Measurements from ENCODE around the gene PLXNA4. TPM values are rescaled to one million over a fixed set of nuclear protein-coding genes. Genes with fewer than 3 reads are reported as not detected.
A peak's percentile ranks its signal among the peaks of the same experiment; 100 is the strongest.

PLXNA4 gene
- total RNA-seq, 1 experiment from 2014 or later, result 0.10 TPM

DNA sequence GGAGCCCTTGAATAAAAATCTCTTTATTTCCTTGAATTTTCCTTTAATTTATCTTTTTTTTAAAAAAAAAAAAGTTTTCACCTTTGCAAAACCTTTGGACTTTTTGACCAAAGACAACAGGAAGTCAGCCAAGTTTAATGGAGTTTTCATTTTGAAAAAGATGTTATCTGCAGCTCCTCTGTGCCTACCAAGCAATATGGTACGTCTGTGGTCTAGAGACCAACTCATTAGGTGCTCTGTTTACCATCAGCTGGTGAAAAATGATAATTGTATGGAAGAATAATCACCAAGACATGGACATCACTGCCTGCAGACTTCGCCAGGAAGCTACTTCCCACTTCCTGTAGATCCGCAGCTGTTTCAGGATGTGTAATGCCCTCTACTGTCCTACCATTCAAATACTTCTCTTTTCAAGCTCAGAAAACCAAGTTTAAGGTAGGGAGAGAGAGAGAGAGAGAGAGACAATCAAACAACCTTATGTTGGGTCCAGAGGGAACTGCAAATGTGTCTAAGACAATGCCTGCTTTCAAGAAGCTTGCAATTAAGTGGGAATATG, 18.7 kb downstream of the PLXNA4 start:
- H3K27me3 ChIP-seq (ENCODE audit: control insufficient read depth, insufficient read depth, low read length), result peaks cover 3% of the 10 kb centered on the region; the same call in 1 of the 2 replicates
- H3K4me1 ChIP-seq (ENCODE audit: control insufficient read depth, insufficient read depth, low read length), result no peaks in the 10 kb centered on the region
- ChIA-PET CTCF (interaction anchor here (0.7 kb wide), 1 partner anchor 169 kb away, joined by 3 read pairs; no protein-coding TSS in a partner anchor), POLR2A (no interaction called here)
- no TSS peak for BruUV-seq (replicated peaks)
- TF ChIP-seq TCF7L2 (IDR thresholded peaks at IDR 0.05; ENCODE audit: low read depth, low read length) (no peak), POLR2AphosphoS5 (IDR thresholded peaks at IDR 0.05; ENCODE audit: low read depth, low read length) (no peak)
- TF ChIP-seq, protein P1, sequence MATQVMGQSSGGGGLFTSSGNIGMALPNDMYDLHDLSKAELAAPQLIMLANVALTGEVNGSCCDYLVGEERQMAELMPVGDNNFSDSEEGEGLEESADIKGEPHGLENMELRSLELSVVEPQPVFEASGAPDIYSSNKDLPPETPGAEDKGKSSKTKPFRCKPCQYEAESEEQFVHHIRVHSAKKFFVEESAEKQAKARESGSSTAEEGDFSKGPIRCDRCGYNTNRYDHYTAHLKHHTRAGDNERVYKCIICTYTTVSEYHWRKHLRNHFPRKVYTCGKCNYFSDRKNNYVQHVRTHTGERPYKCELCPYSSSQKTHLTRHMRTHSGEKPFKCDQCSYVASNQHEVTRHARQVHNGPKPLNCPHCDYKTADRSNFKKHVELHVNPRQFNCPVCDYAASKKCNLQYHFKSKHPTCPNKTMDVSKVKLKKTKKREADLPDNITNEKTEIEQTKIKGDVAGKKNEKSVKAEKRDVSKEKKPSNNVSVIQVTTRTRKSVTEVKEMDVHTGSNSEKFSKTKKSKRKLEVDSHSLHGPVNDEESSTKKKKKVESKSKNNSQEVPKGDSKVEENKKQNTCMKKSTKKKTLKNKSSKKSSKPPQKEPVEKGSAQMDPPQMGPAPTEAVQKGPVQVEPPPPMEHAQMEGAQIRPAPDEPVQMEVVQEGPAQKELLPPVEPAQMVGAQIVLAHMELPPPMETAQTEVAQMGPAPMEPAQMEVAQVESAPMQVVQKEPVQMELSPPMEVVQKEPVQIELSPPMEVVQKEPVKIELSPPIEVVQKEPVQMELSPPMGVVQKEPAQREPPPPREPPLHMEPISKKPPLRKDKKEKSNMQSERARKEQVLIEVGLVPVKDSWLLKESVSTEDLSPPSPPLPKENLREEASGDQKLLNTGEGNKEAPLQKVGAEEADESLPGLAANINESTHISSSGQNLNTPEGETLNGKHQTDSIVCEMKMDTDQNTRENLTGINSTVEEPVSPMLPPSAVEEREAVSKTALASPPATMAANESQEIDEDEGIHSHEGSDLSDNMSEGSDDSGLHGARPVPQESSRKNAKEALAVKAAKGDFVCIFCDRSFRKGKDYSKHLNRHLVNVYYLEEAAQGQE (IDR thresholded peaks at IDR 0.05; ENCODE audit: insufficient read depth in 1 of 2, low read depth in 2 of 2, low read length in 1 of 2), result no peak
- TF ChIP-seq, protein P2, sequence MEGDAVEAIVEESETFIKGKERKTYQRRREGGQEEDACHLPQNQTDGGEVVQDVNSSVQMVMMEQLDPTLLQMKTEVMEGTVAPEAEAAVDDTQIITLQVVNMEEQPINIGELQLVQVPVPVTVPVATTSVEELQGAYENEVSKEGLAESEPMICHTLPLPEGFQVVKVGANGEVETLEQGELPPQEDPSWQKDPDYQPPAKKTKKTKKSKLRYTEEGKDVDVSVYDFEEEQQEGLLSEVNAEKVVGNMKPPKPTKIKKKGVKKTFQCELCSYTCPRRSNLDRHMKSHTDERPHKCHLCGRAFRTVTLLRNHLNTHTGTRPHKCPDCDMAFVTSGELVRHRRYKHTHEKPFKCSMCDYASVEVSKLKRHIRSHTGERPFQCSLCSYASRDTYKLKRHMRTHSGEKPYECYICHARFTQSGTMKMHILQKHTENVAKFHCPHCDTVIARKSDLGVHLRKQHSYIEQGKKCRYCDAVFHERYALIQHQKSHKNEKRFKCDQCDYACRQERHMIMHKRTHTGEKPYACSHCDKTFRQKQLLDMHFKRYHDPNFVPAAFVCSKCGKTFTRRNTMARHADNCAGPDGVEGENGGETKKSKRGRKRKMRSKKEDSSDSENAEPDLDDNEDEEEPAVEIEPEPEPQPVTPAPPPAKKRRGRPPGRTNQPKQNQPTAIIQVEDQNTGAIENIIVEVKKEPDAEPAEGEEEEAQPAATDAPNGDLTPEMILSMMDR (IDR thresholded peaks at IDR 0.05), result peak; percentile 14; the same call in 1 of the 2 replicates
- ATAC-seq, result no peak
- DNase-seq (ENCODE audit: low read depth, low spot score), result no peak
- H3K36me3 ChIP-seq (ENCODE audit: control insufficient read depth, insufficient read depth, low read length), result no peaks in the 10 kb centered on the region
- no peak overlapping the region for H3K27ac ChIP-seq (ENCODE audit: low read length)
- H3K9me3 ChIP-seq (ENCODE audit: control insufficient read depth, insufficient read depth, low read depth, low read length), result no peaks in the 10 kb centered on the region
- no peak overlapping the region for H3K4me3 ChIP-seq (ENCODE audit: low read depth in 2 of 2, low read length in 2 of 2)
- in situ Hi-C loops (cut with HindIII; ENCODE audit: low pct_unique_long_range_greater_than_20kb, low sequenced_read_pairs), result no loop called here
- intact Hi-C loops (cut with micrococcal nuclease; ENCODE audit: unreplicated experiment), result no loop called here

DNA sequence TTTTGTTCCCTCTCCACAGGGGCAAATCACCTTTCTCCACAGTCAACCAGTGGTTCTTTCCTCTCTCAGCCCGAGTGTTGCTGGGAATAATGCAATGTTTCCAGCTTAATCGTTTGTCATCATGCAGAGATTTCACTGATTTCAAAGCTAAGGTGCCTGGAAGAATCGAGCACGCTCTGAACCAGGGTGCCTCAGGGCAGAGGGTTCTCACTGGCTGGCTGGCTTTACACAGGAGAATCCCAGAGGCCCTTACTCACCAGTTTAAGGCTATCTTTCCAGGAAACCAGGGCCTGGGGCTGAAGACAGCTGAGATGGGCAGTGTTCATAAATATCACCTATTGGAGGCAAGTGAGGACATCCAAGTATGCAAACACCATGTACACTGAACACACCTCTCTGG, 21.8 kb downstream of the PLXNA4 start:
- Histone ChIP-seq H3K4me3 (ENCODE audit: low read depth in 2 of 2, low read length in 2 of 2) (no peak overlapping the region), H3K4me1 (ENCODE audit: control insufficient read depth, insufficient read depth, low read length) (no peaks in the 10 kb centered on the region), H3K27me3 (ENCODE audit: control insufficient read depth, insufficient read depth, low read length) (peaks cover 3% of the 10 kb centered on the region; the same call in 1 of the 2 replicates), H3K27ac (ENCODE audit: low read length) (no peak overlapping the region), H3K9me3 (ENCODE audit: control insufficient read depth, insufficient read depth, low read depth, low read length) (peaks cover 4% of the 10 kb centered on the region; the same call in 1 of the 2 replicates), H3K36me3 (ENCODE audit: control insufficient read depth, insufficient read depth, low read length) (no peaks in the 10 kb centered on the region)
- CTCF ChIA-PET, result no interaction called here
- ATAC-seq (no peak), DNase-seq (ENCODE audit: low read depth, low spot score) (no peak)
- no peak for TF ChIP-seq SIN3A (IDR thresholded peaks at IDR 0.05; ENCODE audit: borderline replicate concordance, insufficient read depth, low read depth, low read length)
- TF ChIP-seq, protein P2 (IDR thresholded peaks at IDR 0.05), result no peak
- TF ChIP-seq, protein P1 (IDR thresholded peaks at IDR 0.05; ENCODE audit: insufficient read depth in 1 of 2, low read depth in 2 of 2, low read length in 1 of 2), result no peak
- TF ChIP-seq POLR2AphosphoS5 (IDR thresholded peaks at IDR 0.05; ENCODE audit: low read depth, low read length), result no peak
- TF ChIP-seq TCF7L2 (IDR thresholded peaks at IDR 0.05; ENCODE audit: low read depth, low read length), result no peak
- no TSS peak for BruUV-seq (replicated peaks)
- POLR2A ChIA-PET, result no interaction called here
- in situ Hi-C loops (cut with HindIII; ENCODE audit: low pct_unique_long_range_greater_than_20kb, low sequenced_read_pairs) (no loop called here), intact Hi-C loops (cut with micrococcal nuclease; ENCODE audit: unreplicated experiment) (no loop called here)

Measured in Panc1 (cell line).